ENCODE measurements around the gene NBPF14. TPM values are rescaled to one million over a fixed set of nuclear protein-coding genes. Genes with fewer than 3 reads are reported as not detected.
"Not testable (repeated sequence)": the region's sequence is repeated elsewhere in the genome, so short reads cannot be mapped to it uniquely, and the experiment has no call there.

Gene NBPF14, protein sequence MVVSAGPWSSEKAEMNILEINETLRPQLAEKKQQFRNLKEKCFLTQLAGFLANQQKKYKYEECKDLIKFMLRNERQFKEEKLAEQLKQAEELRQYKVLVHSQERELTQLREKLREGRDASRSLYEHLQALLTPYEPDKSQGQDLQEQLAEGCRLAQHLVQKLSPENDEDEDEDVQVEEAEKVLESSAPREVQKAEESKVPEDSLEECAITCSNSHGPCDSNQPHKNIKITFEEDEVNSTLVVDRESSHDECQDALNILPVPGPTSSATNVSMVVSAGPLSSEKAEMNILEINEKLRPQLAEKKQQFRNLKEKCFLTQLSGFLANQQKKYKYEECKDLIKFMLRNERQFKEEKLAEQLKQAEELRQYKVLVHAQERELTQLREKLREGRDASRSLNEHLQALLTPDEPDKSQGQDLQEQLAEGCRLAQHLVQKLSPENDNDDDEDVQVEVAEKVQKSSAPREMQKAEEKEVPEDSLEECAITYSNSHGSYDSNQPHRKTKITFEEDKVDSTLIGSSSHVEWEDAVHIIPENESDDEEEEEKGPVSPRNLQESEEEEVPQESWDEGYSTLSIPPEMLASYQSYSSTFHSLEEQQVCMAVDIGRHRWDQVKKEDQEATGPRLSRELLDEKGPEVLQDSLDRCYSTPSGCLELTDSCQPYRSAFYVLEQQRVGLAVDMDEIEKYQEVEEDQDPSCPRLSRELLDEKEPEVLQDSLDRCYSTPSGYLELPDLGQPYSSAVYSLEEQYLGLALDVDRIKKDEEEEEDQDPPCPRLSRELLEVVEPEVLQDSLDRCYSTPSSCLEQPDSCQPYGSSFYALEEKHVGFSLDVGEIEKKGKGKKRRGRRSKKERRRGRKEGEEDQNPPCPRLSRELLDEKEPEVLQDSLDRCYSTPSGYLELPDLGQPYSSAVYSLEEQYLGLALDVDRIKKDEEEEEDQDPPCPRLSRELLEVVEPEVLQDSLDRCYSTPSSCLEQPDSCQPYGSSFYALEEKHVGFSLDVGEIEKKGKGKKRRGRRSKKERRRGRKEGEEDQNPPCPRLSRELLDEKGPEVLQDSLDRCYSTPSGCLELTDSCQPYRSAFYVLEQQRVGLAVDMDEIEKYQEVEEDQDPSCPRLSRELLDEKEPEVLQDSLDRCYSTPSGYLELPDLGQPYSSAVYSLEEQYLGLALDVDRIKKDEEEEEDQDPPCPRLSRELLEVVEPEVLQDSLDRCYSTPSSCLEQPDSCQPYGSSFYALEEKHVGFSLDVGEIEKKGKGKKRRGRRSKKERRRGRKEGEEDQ (N-terminal part only)
- polyA plus RNA-seq (20.6 to 33.5 TPM (median 22.8 TPM) in 3 replicates), polyA minus RNA-seq (64.2 to 104 TPM (median 87.8 TPM) in 3 replicates)
- 25.5 TPM for polyA plus RNA-seq (2011; ENCODE audit: low read depth)
- polyA plus RNA-seq (2011; cell fraction: cytosol; rRNA removed), result 22.3 and 23.6 TPM in 2 replicates
- polyA plus RNA-seq (2011; cell fraction: nucleus; rRNA removed), result 71.1 and 86.3 TPM in 2 replicates
- 19.8 and 37.3 TPM in 2 replicates for polyA plus RNA-seq (2012; ENCODE audit: low replicate concordance)
- polyA minus RNA-seq (2011; cell fraction: cytosol; rRNA and poly(A)+ RNA removed), result 28.8 TPM
- 90.0 and 151 TPM in 2 replicates for polyA minus RNA-seq (2011; cell fraction: nucleus; rRNA and poly(A)+ RNA removed)

- H3K9me1 ChIP-seq (ENCODE audit: control insufficient read depth, extremely low read depth, insufficient read depth, low read length); H3K9me3 ChIP-seq (ENCODE audit: control insufficient read depth, low read depth, low read length); H3K27me3 ChIP-seq (ENCODE audit: control insufficient read depth, extremely low read depth, insufficient read depth, low read length); H4K20me1 ChIP-seq (ENCODE audit: control insufficient read depth, extremely low read depth, insufficient read depth, low read length); H3K36me3 ChIP-seq (ENCODE audit: control insufficient read depth in 2 of 2, extremely low read depth in 1 of 2, insufficient read depth in 2 of 2, low read length in 2 of 2); H3K9ac ChIP-seq (ENCODE audit: control insufficient read depth, extremely low read depth, insufficient read depth, low read length); H3K4me2 ChIP-seq (ENCODE audit: control insufficient read depth, extremely low read depth, insufficient read depth, low read depth, low read length); FAIRE-seq; dilution Hi-C loops (cut with MboI; ENCODE audit: extremely low pct_ligation_motif_present, low sequenced_read_pairs); H2AFZ ChIP-seq (ENCODE audit: control insufficient read depth, low read length); H3K4me1 ChIP-seq (ENCODE audit: control insufficient read depth, extremely low read depth, insufficient read depth, low read length); H3K79me2 ChIP-seq (ENCODE audit: control insufficient read depth, insufficient read depth, low read length); DNase-seq (ENCODE audit: low read depth, low spot score); H3K4me3 ChIP-seq (ENCODE audit: control insufficient read depth in 2 of 3, extremely low read depth in 1 of 3, insufficient read depth in 2 of 3, low read depth in 1 of 3, low read length in 3 of 3); H3K27ac ChIP-seq (ENCODE audit: control insufficient read depth, insufficient read depth, low read length): not testable (repeated sequence)
Observed at GRCh38 chr1:148595911-148596310, at the start of gene NBPF14. TSS of gene NBPF14 (minus strand) at chr1:148596011. CDS start at chr1:148595717, 294 bp downstream.

DNA sequence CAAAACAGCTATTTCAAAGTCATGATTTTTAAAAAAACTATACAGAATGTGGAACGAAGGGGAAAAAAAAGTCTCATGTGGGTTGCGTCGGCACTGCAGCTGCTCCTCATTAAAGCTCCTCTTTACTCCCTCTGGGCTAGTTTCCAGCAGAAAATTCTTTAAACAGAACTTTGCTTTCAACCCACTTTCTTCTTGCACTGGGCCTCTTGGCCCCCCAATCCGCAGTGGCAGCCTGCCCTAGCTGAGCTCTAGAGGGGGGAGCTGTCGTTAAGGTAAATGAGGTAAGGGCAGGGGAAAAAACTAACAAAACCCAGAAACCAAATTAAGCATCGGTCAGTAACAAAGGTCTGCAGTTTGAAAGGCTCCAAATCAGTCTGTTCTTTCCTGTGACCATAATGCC, 29.6 kb upstream of the NBPF14 start:
- dilution Hi-C loops (cut with MboI; ENCODE audit: extremely low pct_ligation_motif_present, low sequenced_read_pairs); DNase-seq (ENCODE audit: low read depth, low spot score); H4K20me1 ChIP-seq (ENCODE audit: control insufficient read depth, extremely low read depth, insufficient read depth, low read length); H3K4me2 ChIP-seq (ENCODE audit: control insufficient read depth, extremely low read depth, insufficient read depth, low read depth, low read length); FAIRE-seq; H3K27ac ChIP-seq (ENCODE audit: control insufficient read depth, insufficient read depth, low read length); H3K4me1 ChIP-seq (ENCODE audit: control insufficient read depth, extremely low read depth, insufficient read depth, low read length); H3K9me3 ChIP-seq (ENCODE audit: control insufficient read depth, low read depth, low read length); H3K9me1 ChIP-seq (ENCODE audit: control insufficient read depth, extremely low read depth, insufficient read depth, low read length); H2AFZ ChIP-seq (ENCODE audit: control insufficient read depth, low read length); H3K79me2 ChIP-seq (ENCODE audit: control insufficient read depth, insufficient read depth, low read length); H3K36me3 ChIP-seq (ENCODE audit: control insufficient read depth in 2 of 2, extremely low read depth in 1 of 2, insufficient read depth in 2 of 2, low read length in 2 of 2); H3K27me3 ChIP-seq (ENCODE audit: control insufficient read depth, extremely low read depth, insufficient read depth, low read length); H3K4me3 ChIP-seq (ENCODE audit: control insufficient read depth in 2 of 3, extremely low read depth in 1 of 3, insufficient read depth in 2 of 3, low read depth in 1 of 3, low read length in 3 of 3); H3K9ac ChIP-seq (ENCODE audit: control insufficient read depth, extremely low read depth, insufficient read depth, low read length): not testable (repeated sequence)

DNA sequence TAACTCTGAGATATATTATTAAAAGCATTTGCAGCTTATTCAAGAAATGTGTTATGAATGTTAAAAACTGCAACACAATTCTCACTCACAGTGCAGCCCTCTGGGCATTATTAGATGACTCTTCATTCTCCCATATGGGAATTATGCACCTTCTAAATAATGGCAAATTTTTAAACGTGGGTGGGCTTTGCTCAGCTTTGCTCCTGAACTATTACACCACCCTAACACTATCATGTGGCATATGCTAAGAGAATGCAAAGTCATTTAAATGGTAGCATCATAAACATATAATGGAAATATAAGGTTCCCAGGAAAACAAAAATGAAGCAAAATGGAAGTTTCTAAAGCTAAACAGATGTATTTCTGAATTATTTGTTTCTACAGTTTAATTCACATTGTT, 22.4 kb upstream of the NBPF14 start:
- H3K4me2 ChIP-seq (ENCODE audit: control insufficient read depth, extremely low read depth, insufficient read depth, low read depth, low read length); H4K20me1 ChIP-seq (ENCODE audit: control insufficient read depth, extremely low read depth, insufficient read depth, low read length); H3K27ac ChIP-seq (ENCODE audit: control insufficient read depth, insufficient read depth, low read length); dilution Hi-C loops (cut with MboI; ENCODE audit: extremely low pct_ligation_motif_present, low sequenced_read_pairs); H3K79me2 ChIP-seq (ENCODE audit: control insufficient read depth, insufficient read depth, low read length); H3K9ac ChIP-seq (ENCODE audit: control insufficient read depth, extremely low read depth, insufficient read depth, low read length); H2AFZ ChIP-seq (ENCODE audit: control insufficient read depth, low read length); H3K36me3 ChIP-seq (ENCODE audit: control insufficient read depth in 2 of 2, extremely low read depth in 1 of 2, insufficient read depth in 2 of 2, low read length in 2 of 2); DNase-seq (ENCODE audit: low read depth, low spot score); H3K4me1 ChIP-seq (ENCODE audit: control insufficient read depth, extremely low read depth, insufficient read depth, low read length); FAIRE-seq; H3K4me3 ChIP-seq (ENCODE audit: control insufficient read depth in 2 of 3, extremely low read depth in 1 of 3, insufficient read depth in 2 of 3, low read depth in 1 of 3, low read length in 3 of 3); H3K9me1 ChIP-seq (ENCODE audit: control insufficient read depth, extremely low read depth, insufficient read depth, low read length); H3K9me3 ChIP-seq (ENCODE audit: control insufficient read depth, low read depth, low read length); H3K27me3 ChIP-seq (ENCODE audit: control insufficient read depth, extremely low read depth, insufficient read depth, low read length): not testable (repeated sequence)

- DNase-seq (ENCODE audit: low read depth, low spot score); dilution Hi-C loops (cut with MboI; ENCODE audit: extremely low pct_ligation_motif_present, low sequenced_read_pairs); H3K4me3 ChIP-seq (ENCODE audit: control insufficient read depth in 2 of 3, extremely low read depth in 1 of 3, insufficient read depth in 2 of 3, low read depth in 1 of 3, low read length in 3 of 3); H3K27me3 ChIP-seq (ENCODE audit: control insufficient read depth, extremely low read depth, insufficient read depth, low read length); H3K4me1 ChIP-seq (ENCODE audit: control insufficient read depth, extremely low read depth, insufficient read depth, low read length); H2AFZ ChIP-seq (ENCODE audit: control insufficient read depth, low read length); H3K4me2 ChIP-seq (ENCODE audit: control insufficient read depth, extremely low read depth, insufficient read depth, low read depth, low read length); H3K36me3 ChIP-seq (ENCODE audit: control insufficient read depth in 2 of 2, extremely low read depth in 1 of 2, insufficient read depth in 2 of 2, low read length in 2 of 2); FAIRE-seq; H3K79me2 ChIP-seq (ENCODE audit: control insufficient read depth, insufficient read depth, low read length); H3K9ac ChIP-seq (ENCODE audit: control insufficient read depth, extremely low read depth, insufficient read depth, low read length); H4K20me1 ChIP-seq (ENCODE audit: control insufficient read depth, extremely low read depth, insufficient read depth, low read length); H3K9me3 ChIP-seq (ENCODE audit: control insufficient read depth, low read depth, low read length); H3K27ac ChIP-seq (ENCODE audit: control insufficient read depth, insufficient read depth, low read length); H3K9me1 ChIP-seq (ENCODE audit: control insufficient read depth, extremely low read depth, insufficient read depth, low read length): not testable (repeated sequence)
Observed at GRCh38 chr1:148605266-148605665, 9.5 kb upstream of the NBPF14 start.

Measured in keratinocyte (primary cell).